Natural killer cell (primary cell): Measurements from ENCODE around the gene LMO7. TPM values are rescaled to one million over a fixed set of nuclear protein-coding genes. Genes with fewer than 3 reads are reported as not detected.

Experiments used
- ATAC-seq, 3 donors: fragments of 150-1000 bp in 2 of 3; fragments of 200-7000 bp in 1 of 3; cut with Tn5 transposase; 1 replicate in 1 of 3; 2 replicates in 2 of 3; pipeline ENCODE4 v1.10.0; 2021; ENCODE audit warnings: mild to moderate bottlenecking in 2 of 3, moderate library complexity in 2 of 3
- DNase-seq, 2 donors: peaks; one replicate each; pipeline versions ENCODE4 v3.0.0 to v3.0.0-alpha.2; 2013 to 2021; ENCODE audit warnings: mixed read lengths in 1 of 2
- H3K27ac ChIP-seq: one replicate; pipeline ENCODE4 v1.5.1; 2013; ENCODE audit warnings: mild to moderate bottlenecking, low read length
- H3K27me3 ChIP-seq: one replicate; pipeline ENCODE4 v1.6.1; 2013; ENCODE audit warnings: low read length; ENCODE audit not compliant: control insufficient read depth, insufficient read depth
- H3K36me3 ChIP-seq: one replicate; pipeline ENCODE4 v1.6.1; 2013; ENCODE audit warnings: low read length; ENCODE audit not compliant: control insufficient read depth, insufficient read depth
- H3K4me1 ChIP-seq: one replicate; pipeline ENCODE4 v1.6.1; 2013; ENCODE audit warnings: low read length; ENCODE audit not compliant: control insufficient read depth, insufficient read depth
- H3K4me3 ChIP-seq: one replicate; pipeline ENCODE4 v1.5.1; 2013; ENCODE audit warnings: low read length
- H3K9me3 ChIP-seq: one replicate; pipeline ENCODE4 v1.6.1; 2013; ENCODE audit warnings: low read length; ENCODE audit not compliant: control insufficient read depth, insufficient read depth
- H3K27ac Mint-ChIP-seq, 2 donors: one replicate each; pipeline ENCODE4 v1.8.0; 2022; ENCODE audit warnings: mild to moderate bottlenecking in 2 of 2, mixed read lengths in 2 of 2, moderate library complexity in 1 of 2
- H3K27me3 Mint-ChIP-seq, 2 donors: one replicate each; pipeline ENCODE4 v1.8.0; 2022; ENCODE audit warnings: low read depth in 2 of 2, mixed read lengths in 2 of 2
- H3K36me3 Mint-ChIP-seq: one replicate; pipeline ENCODE4 v1.8.0; 2022; ENCODE audit warnings: mixed read lengths
- H3K4me1 Mint-ChIP-seq, 2 donors: one replicate each; pipeline ENCODE4 v1.8.0; 2022; ENCODE audit warnings: mixed read lengths in 2 of 2
- H3K4me3 Mint-ChIP-seq: one replicate; pipeline ENCODE4 v1.8.0; 2022; ENCODE audit warnings: mild to moderate bottlenecking, moderate library complexity, mixed read lengths
- H3K9me3 Mint-ChIP-seq, 2 donors: one replicate each; pipeline ENCODE4 v1.8.0; 2022; ENCODE audit warnings: mixed read lengths in 2 of 2
- CTCF ChIP-seq: fragments of 200-600 bp; IDR thresholded peaks from one replicate; pipeline ENCODE4 v1.8.0; 2022; ENCODE audit warnings: antibody characterized with exemption
- WGBS: methylation state at CpG from one replicate; pipeline ENCODE4 v1.1.7; 2013; ENCODE audit warnings: missing lambda C conversion rate; ENCODE audit not compliant: insufficient coverage; 5-methylcytosine and 5-hydroxymethylcytosine counted together
- intact Hi-C: fragments of 100-400 bp; cut with micrococcal nuclease; formaldehyde crosslinking; loops from one replicate; pipeline ENCODE4 v1.14.2; 2022
- total RNA-seq, 4 donors: library from RNA; stranded (reverse); fragments of 120-200 nt in 1 of 4; gene quantifications; one replicate each; pipeline versions ENCODE4 v1.2.3 to v1.2.4, GENCODE V29; 2013 to 2022

The LMO7 gene
- total RNA-seq, 3 donors from 2014 or later (not counting 1 experiment from before 2014, with no cell fraction given) = 5.5 to 10.4 (median 7.9) TPM

- peaks cover 0 to 2% of the 10 kb centered on the region in 2 donors for H3K9me3 Mint-ChIP-seq
- no peaks in the 10 kb centered on the region for H3K4me1 Mint-ChIP-seq
- no peak overlapping the region for H3K27ac Mint-ChIP-seq
- Histone ChIP-seq H3K27ac (no peak overlapping the region), H3K4me1 (no peaks in the 10 kb centered on the region), H3K36me3 (no peaks in the 10 kb centered on the region), H3K27me3 (no peaks in the 10 kb centered on the region), H3K9me3 (no peaks in the 10 kb centered on the region), H3K4me3 (no peak overlapping the region)
- H3K4me3 Mint-ChIP-seq = no peak overlapping the region
- no peak for TF ChIP-seq CTCF
- intact Hi-C loops = no loop called here
- no peak for ATAC-seq
- no peaks in the 10 kb centered on the region for H3K27me3 Mint-ChIP-seq
- WGBS = no CpG with 5 or more reads among the region's 1 CpG
- H3K36me3 Mint-ChIP-seq = no peaks in the 10 kb centered on the region
- DNase-seq = no peak
These were observed 133.2 kb downstream of the LMO7 start for GRCh38 chr13:75769141-75769905.

GRCh38 chr13:75770164-75770563 lies 134.0 kb downstream of the LMO7 start:
- 93% methylated on average over 1 of the region's 1 CpG for WGBS
- DNase-seq (no peak), ATAC-seq (no peak)
- Histone ChIP-seq H3K27me3 (no peaks in the 10 kb centered on the region), H3K4me1 (no peaks in the 10 kb centered on the region), H3K36me3 (no peaks in the 10 kb centered on the region), H3K4me3 (no peak overlapping the region), H3K9me3 (no peaks in the 10 kb centered on the region), H3K27ac (no peak overlapping the region)
- Mint-ChIP-seq H3K4me3 (no peak overlapping the region), H3K27me3 (no peaks in the 10 kb centered on the region), H3K36me3 (no peaks in the 10 kb centered on the region), H3K4me1 (no peaks in the 10 kb centered on the region), H3K27ac (no peak overlapping the region), H3K9me3 (peaks cover 0 to 2% of the 10 kb centered on the region in 2 donors)
- intact Hi-C loops = no loop called here
- TF ChIP-seq CTCF = no peak

GRCh38 chr13:75770592-75771011 lies 134.5 kb downstream of the LMO7 start:
- H3K9me3 ChIP-seq = no peaks in the 10 kb centered on the region
- no peaks in the 10 kb centered on the region for H3K27me3 Mint-ChIP-seq
- H3K36me3 ChIP-seq = no peaks in the 10 kb centered on the region
- intact Hi-C loops = no loop called here
- DNase-seq (no peak), ATAC-seq (no peak)
- H3K27ac Mint-ChIP-seq = no peak overlapping the region
- 100% methylated on average over 1 of the region's 3 CpGs for WGBS
- no peaks in the 10 kb centered on the region for H3K27me3 ChIP-seq
- TF ChIP-seq CTCF = no peak
- no peaks in the 10 kb centered on the region for H3K4me1 ChIP-seq
- H3K4me3 Mint-ChIP-seq = no peak overlapping the region
- no peaks in the 10 kb centered on the region for H3K36me3 Mint-ChIP-seq
- H3K9me3 Mint-ChIP-seq = peaks cover 0 to 2% of the 10 kb centered on the region in 2 donors
- no peaks in the 10 kb centered on the region for H3K4me1 Mint-ChIP-seq
- no peak overlapping the region for H3K27ac ChIP-seq
- no peak overlapping the region for H3K4me3 ChIP-seq

GRCh38 chr13:75771226-75771625 lies 135.1 kb downstream of the LMO7 start:
- Mint-ChIP-seq H3K27me3 (no peaks in the 10 kb centered on the region), H3K36me3 (no peaks in the 10 kb centered on the region), H3K4me1 (no peaks in the 10 kb centered on the region), H3K27ac (no peak overlapping the region), H3K4me3 (no peak overlapping the region), H3K9me3 (peaks cover 0 to 2% of the 10 kb centered on the region in 2 donors)
- Histone ChIP-seq H3K9me3 (no peaks in the 10 kb centered on the region), H3K27me3 (no peaks in the 10 kb centered on the region), H3K36me3 (no peaks in the 10 kb centered on the region), H3K27ac (no peak overlapping the region), H3K4me1 (no peaks in the 10 kb centered on the region), H3K4me3 (no peak overlapping the region)
- no peak for ATAC-seq
- intact Hi-C loops = no loop called here
- no peak for DNase-seq
- WGBS = no CpG with 5 or more reads among the region's 1 CpG
- TF ChIP-seq CTCF = no peak
